Keratinocyte (primary cell): ENCODE results near the gene NPDC1. TPM values are rescaled to one million over a fixed set of nuclear protein-coding genes. Genes with fewer than 3 reads are reported as not detected.

Source experiments
- DNase-seq: peaks from one replicate; pipeline ENCODE4 v3.0.0-alpha.2; 2011; ENCODE audit warnings: low read depth, missing footprints, low spot score
- FAIRE-seq: peaks from 2 replicates; lab custom pipeline; 2011; peaks lifted over from hg19 to GRCh38; lab: Jason Lieb, UNC
- H2AFZ ChIP-seq: 2 replicates; pipeline ENCODE4 v1.6.0; 2012; ENCODE audit warnings: low read length, control low read depth, inconsistent platforms; ENCODE audit not compliant: control insufficient read depth
- H3K27ac ChIP-seq: 2 replicates; pipeline ENCODE4 v1.5.1; 2011; ENCODE audit warnings: low read length; ENCODE audit not compliant: control insufficient read depth, insufficient read depth
- H3K27me3 ChIP-seq: 3 replicates; pipeline ENCODE4 v1.6.0; 2011; ENCODE audit warnings: low read length; ENCODE audit not compliant: control insufficient read depth, insufficient read depth; ENCODE audit errors: extremely low read depth
- H3K36me3 ChIP-seq, 2 experiments: 2 replicates in 1 of 2; 3 replicates in 1 of 2; pipeline ENCODE4 v1.5.1; 2011; ENCODE audit warnings: low read length in 2 of 2, mild to moderate bottlenecking in 1 of 2; ENCODE audit not compliant: control insufficient read depth in 2 of 2, insufficient read depth in 2 of 2; ENCODE audit errors: extremely low read depth in 1 of 2
- H3K4me1 ChIP-seq: 3 replicates; pipeline ENCODE4 v1.5.1; 2011; ENCODE audit warnings: low read length; ENCODE audit not compliant: control insufficient read depth, insufficient read depth; ENCODE audit errors: extremely low read depth
- H3K4me2 ChIP-seq: 3 replicates; pipeline ENCODE4 v1.6.0; 2011; ENCODE audit warnings: low read depth, low read length; ENCODE audit not compliant: control insufficient read depth, insufficient read depth; ENCODE audit errors: extremely low read depth
- H3K4me3 ChIP-seq, 3 experiments: fragments of 200-600 bp in 1 of 3; sonication (generic) in 1 of 3; 2 replicates in 2 of 3; 3 replicates in 1 of 3; pipeline ENCODE4 v1.5.1; 2011 to 2016; ENCODE audit warnings: low read length in 3 of 3, mild to moderate bottlenecking in 3 of 3, control low read depth in 2 of 3, inconsistent platforms in 1 of 3, low read depth in 1 of 3, mixed read lengths in 1 of 3, mixed run types in 1 of 3, moderate library complexity in 1 of 3; ENCODE audit not compliant: control insufficient read depth in 2 of 3, insufficient read depth in 2 of 3; ENCODE audit errors: extremely low read depth in 1 of 3
- H3K79me2 ChIP-seq: 2 replicates; pipeline ENCODE4 v1.6.0; 2012; ENCODE audit warnings: low read length; ENCODE audit not compliant: control insufficient read depth, insufficient read depth
- H3K9ac ChIP-seq: 3 replicates; pipeline ENCODE4 v1.6.0; 2011; ENCODE audit warnings: low read length; ENCODE audit not compliant: control insufficient read depth, insufficient read depth; ENCODE audit errors: extremely low read depth
- H3K9me1 ChIP-seq: 3 replicates; pipeline ENCODE4 v1.6.0; 2011; ENCODE audit warnings: low read length; ENCODE audit not compliant: control insufficient read depth, insufficient read depth; ENCODE audit errors: extremely low read depth
- H3K9me3 ChIP-seq: 2 replicates; pipeline ENCODE4 v1.5.1; 2012; ENCODE audit warnings: low read depth, low read length; ENCODE audit not compliant: control insufficient read depth
- H4K20me1 ChIP-seq: 3 replicates; pipeline ENCODE4 v1.6.0; 2011; ENCODE audit warnings: low read length; ENCODE audit not compliant: control insufficient read depth, insufficient read depth; ENCODE audit errors: extremely low read depth
- CTCF ChIP-seq, 3 experiments: IDR thresholded peaks in 1 of 3; conservative IDR thresholded peaks in 1 of 3; optimal IDR thresholded peaks in 1 of 3; 2 replicates in 2 of 3; 3 replicates in 1 of 3; pipeline versions ENCODE3 to v1.5.1; 2011; ENCODE audit warnings: low read length in 3 of 3, mild to moderate bottlenecking in 3 of 3, moderate library complexity in 2 of 3, control low read depth in 1 of 3, inconsistent platforms in 1 of 3; ENCODE audit not compliant: insufficient read depth in 2 of 3; ENCODE audit errors: extremely low read depth in 1 of 3
- EZH2 ChIP-seq: IDR thresholded peaks from one replicate; pipeline ENCODE4 v1.6.1; 2012; ENCODE audit warnings: inconsistent platforms, mild to moderate bottlenecking, low read length, moderate library complexity
- dilution Hi-C: fragments of 300-500 bp; cut with MboI; formaldehyde crosslinking; loops from one replicate; pipeline ENCODE4 v1.7.0; 2020; ENCODE audit warnings: low sequenced_read_pairs; ENCODE audit not compliant: extremely low pct_ligation_motif_present
- polyA plus RNA-seq, 5 experiments: library from polyadenylated mRNA; depleted of rRNA in 3 of 5; stranded (reverse) in 3 of 5; stranded (forward) in 1 of 5; unstranded in 1 of 5; fragments of >200 nt; gene quantifications; 1 replicate in 1 of 5; 2 replicates in 3 of 5; 3 replicates in 1 of 5; pipeline versions ENCODE4 v1.2.1 to v1.2.3, GENCODE V29; 2011 to 2012; ENCODE audit warnings: missing spikeins in 2 of 5, low read depth in 1 of 5, low replicate concordance in 1 of 5

Gene NPDC1
- polyA plus RNA-seq, 1 donor (not counting 4 experiments of a cell fraction or from before 2014, with no cell fraction given) = 9.8 TPM

- Histone ChIP-seq H2AFZ (no peak overlapping the region), H3K9me3 (no peaks in the 10 kb centered on the region), H3K27me3 (peaks cover 15% of the 10 kb centered on the region), H3K9me1 (no peaks in the 10 kb centered on the region), H3K9ac (no peak overlapping the region), H3K4me1 (peaks cover 7% of the 10 kb centered on the region), H3K36me3 (no peaks in the 10 kb centered on the region), H3K27ac (no peak overlapping the region), H4K20me1 (no peaks in the 10 kb centered on the region), H3K79me2 (no peaks in the 10 kb centered on the region), H3K4me3 (no peak overlapping the region), H3K4me2 (no peak overlapping the region)
- dilution Hi-C loops = no loop called here
- no peak for TF ChIP-seq CTCF (optimal IDR thresholded peaks at IDR 0.05 in 1 of 3, IDR thresholded peaks at IDR 0.05 in 1 of 3, conservative IDR thresholded peaks at IDR 0.05 in 1 of 3; ENCODE audit: extremely low read depth in 1 of 3, insufficient read depth in 2 of 3, low read length in 3 of 3)
- TF ChIP-seq EZH2 = no peak
- DNase-seq (no peak), FAIRE-seq (no peak)
Observed at GRCh38 chr9:137026828-137027227, 19.1 kb downstream of the NPDC1 start.

- dilution Hi-C loops = no loop called here
Observed at GRCh38 chr9:137026384-137026783, 19.6 kb downstream of the NPDC1 start.

More at GRCh38 chr9:137026384-137026783, 19.6 kb downstream of the NPDC1 start:
- FAIRE-seq (no peak), DNase-seq (no peak)
- H3K27ac ChIP-seq = no peak overlapping the region
- TF ChIP-seq CTCF (optimal IDR thresholded peaks at IDR 0.05 in 1 of 3, IDR thresholded peaks at IDR 0.05 in 1 of 3, conservative IDR thresholded peaks at IDR 0.05 in 1 of 3; ENCODE audit: extremely low read depth in 1 of 3, insufficient read depth in 2 of 3, low read length in 3 of 3) (no peak), EZH2 (no peak)
- no peaks in the 10 kb centered on the region for H3K9me1 ChIP-seq
- H2AFZ ChIP-seq = no peak overlapping the region
- H3K36me3 ChIP-seq = no peaks in the 10 kb centered on the region
- no peak overlapping the region for H3K4me3 ChIP-seq
- no peak overlapping the region for H3K4me2 ChIP-seq
- no peaks in the 10 kb centered on the region for H3K79me2 ChIP-seq
- H3K4me1 ChIP-seq = peaks cover 7% of the 10 kb centered on the region
- peaks cover 15% of the 10 kb centered on the region for H3K27me3 ChIP-seq
- no peak overlapping the region for H3K9ac ChIP-seq
- no peaks in the 10 kb centered on the region for H3K9me3 ChIP-seq
- H4K20me1 ChIP-seq = no peaks in the 10 kb centered on the region
